Measurements from ENCODE around the gene ADARB2.
A peak's percentile ranks its signal among the peaks of the same experiment; 100 is the strongest.
"Not testable (repeated sequence)": the region's sequence is repeated elsewhere in the genome, so short reads cannot be mapped to it uniquely, and the experiment has no call there.

Gene ADARB2

DNA sequence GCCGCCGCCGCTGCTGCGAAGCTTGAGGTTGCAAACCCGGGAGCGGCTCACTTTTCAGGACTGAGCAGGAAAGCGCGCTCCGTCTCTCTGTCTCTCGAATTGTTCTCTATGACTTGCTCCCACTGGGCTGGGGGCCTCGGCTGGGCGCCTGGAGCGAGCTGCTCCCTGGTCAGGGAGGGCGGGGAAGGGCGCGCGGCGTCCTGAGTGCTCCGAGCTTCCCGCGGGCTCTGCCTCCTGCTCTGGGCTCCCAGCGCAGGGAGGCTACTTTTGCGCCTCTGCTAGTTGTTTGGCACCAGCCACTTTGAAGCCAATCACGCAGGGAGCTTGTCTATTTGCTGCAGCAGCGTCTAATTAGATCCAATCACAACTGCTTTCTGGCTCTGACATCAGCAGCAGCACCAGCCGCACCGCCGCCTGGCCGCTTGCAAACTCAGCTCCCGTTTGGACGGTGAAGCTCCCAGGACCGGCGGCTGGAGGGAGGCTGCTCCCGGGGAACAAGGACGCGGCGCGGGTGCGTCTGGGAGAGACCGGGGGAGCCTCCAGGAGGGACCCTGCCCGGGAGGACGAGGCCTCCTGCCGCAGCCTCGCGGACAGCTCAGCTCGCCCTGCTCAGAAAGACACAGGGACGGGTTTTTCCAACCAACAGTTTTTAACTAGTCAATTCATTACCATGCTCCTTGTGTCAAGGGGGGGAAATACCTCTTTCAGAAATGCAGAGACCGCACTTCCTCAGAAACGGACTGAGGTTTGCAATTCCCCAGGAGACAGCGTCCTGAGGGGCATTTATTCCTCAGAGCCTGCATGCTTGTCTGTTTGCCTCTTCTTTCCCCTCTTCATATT, at the start of gene ADARB2:
TSS of gene ADARB2 (minus strand) at position 304 of the 840 bp plus-strand sequence.
- no peak for FAIRE-seq
- no peak for DNase-seq (ENCODE audit: insufficient read length, low spot score)

DNA sequence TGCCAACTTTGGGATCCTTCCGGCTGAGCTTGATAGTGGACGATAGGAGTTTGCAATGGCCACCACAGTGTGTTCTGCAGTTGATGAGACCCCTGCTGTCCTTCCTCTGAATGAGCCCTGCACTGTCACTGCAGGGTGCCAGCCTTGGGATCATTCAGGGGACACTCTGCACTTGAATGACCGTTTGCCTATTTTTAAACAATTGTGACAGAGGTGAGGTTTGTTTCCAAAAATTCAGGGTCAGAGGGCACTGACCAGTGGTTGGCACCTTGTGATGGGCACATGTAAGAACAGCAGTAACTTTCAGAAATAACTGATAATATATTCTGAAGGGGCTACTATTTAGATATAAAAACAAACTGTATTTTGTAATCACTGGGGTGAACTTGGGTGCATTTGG, 48.5 kb upstream of the ADARB2 start:
- DNase-seq (ENCODE audit: insufficient read length, low spot score) (no peak), FAIRE-seq (no peak)

DNA sequence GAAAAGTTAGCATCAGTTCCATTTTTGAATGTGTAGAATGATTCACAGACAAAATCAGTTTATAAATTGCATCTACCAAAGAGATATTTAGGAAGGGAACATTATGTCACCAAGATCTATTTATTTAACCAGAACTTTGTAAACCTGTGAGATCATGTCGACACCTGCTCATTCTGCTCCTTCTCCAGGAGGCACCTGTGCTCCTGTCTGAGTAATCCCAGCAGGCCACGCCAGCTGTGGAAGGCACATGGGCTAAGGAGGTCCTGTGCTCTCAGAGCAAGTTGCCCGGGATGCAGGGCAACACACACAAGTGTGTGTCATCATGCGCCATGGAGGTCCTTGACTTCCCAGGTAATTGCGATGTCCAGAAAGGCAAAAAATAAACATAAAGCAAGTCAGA, 45.5 kb upstream of the ADARB2 start:
- no peak for FAIRE-seq
- no peak for DNase-seq (ENCODE audit: insufficient read length, low spot score)

DNA sequence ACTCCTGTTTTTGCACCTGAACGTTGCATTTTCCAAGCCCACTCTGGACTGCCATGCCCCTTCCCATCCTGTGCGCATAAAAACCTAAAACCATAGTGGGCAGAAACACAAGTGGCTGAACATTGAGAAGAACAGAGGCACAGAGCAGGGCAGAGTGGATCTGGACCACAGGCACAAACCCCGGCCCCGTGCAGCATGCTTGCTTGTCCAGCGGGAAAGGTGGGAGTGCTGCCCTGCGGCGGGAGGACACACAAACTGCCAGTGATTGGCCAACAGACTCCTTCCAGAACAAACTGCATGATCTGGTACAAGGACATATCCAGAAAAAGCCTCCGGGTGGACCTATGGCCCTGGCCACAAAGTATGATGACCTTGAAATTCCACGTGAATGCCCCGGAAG, 42.5 kb upstream of the ADARB2 start:
- no peak for FAIRE-seq
- no peak for DNase-seq (ENCODE audit: insufficient read length, low spot score)

DNA sequence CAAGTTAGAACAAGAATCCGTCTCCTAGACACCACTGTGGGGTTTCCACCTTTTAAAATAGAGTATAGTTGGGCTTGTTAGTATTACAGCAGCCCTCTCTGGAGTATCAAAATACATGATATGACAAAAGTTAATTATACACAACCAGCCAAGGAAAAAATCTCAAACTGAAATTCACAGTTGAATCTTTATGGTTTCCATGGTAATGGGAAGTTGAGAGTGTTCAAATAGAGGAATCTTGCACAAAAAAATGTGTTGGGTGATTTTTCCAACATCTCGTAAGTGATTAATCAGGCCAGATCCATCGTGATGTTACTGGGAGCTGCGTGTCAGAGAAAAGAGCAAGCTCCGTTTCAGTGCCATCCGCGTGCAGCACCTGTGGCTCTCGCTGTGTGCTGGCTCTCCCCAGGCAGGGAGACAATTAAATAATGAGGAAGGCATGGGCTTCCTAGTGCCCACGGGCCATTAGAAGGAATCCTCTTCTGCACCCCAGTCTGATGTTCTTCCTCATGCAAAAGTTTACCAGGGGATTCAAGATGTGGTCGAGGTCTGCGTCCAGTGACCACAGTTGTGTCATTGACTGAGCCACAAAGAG, 41.1 kb upstream of the ADARB2 start:
- DNase-seq (ENCODE audit: insufficient read length, low spot score) (no peak), FAIRE-seq (no peak)

DNA sequence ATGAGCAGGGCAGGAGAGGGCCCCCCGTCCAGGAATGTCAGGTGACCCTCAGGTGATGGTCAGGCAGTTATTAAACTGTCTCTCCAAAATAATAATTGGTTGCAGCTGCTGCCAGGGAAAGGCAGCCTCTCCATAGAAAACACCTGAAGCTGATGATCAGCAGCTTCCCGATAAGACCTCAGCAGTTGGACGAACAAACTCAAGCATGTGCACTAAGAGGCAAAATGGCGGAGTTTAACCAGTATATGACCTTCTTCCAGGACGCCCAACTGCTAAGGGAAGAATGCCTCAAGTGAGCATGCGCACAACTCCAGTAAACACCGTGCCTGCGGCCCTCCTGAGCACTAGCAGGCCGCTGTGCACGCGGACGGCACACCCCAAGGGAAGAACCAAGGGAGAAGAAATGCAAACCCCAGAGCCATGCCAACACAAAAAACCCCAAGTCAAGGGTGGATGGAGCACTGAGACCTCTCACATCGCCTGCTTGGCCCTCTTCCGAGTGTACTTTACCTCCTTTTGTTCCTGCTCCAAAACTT, 38.9 kb upstream of the ADARB2 start:
- no peak for FAIRE-seq
- DNase-seq (ENCODE audit: insufficient read length, low spot score), result no peak

DNA sequence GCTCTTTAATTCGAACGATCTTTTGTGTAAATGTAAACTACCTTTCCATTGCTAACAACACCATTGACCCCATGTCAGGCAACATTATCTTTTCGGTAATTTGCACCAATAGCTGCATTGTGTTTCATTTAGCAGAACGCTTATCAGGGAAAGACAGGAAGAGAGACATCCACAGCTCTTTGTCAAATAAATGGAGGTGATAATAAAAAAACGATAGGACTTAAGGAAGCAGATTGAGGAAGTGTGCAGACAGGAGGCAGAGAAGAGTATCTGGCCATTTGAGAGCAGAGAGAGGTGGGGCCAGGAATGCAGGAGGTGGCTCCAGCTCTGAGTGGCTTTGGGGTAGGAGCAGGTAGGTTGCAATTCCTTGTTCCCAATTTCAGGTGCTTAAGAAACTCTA, 37.5 kb upstream of the ADARB2 start:
- FAIRE-seq (no peak), DNase-seq (ENCODE audit: insufficient read length, low spot score) (no peak)

DNA sequence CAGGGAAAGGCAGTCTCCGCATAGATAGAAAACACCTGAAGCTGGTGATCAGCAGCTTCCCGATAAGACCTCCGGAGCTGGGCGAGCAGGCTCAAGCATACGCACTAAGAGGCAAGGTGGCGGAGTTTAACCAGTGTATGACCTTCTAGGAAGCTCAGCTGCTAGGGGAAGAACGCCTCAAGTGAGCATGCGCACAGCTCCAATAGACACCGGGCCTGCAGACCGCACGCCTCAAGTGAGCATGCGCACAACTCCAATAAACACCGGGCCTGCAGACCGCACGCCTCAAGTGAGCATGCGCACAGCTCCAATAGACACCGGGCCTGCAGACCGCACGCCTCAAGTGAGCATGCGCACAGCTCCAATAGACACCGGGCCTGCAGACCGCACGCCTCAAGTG, 35.9 kb upstream of the ADARB2 start:
- not testable (repeated sequence) for DNase-seq (ENCODE audit: insufficient read length, low spot score); FAIRE-seq

DNA sequence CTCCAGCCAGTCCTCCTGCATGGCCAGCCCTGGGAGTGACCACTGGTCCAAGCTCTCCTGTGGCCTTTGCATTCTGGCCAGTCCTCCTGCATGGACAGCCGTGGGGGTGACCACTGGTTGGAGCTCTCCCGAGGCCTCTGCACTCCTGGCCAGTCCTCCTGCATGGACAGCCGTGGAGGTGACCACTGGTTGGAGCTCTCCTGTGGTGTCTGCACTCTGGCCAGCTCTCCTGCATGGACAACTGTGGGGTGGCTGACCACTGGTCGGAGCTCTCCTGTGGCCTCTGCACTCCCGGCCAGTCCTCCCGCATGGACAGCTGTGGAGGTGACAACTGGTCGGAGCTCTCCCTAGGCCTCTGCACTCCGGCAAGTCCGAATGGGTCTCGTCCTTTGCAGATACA, 28.7 kb upstream of the ADARB2 start:
- FAIRE-seq (no peak), DNase-seq (ENCODE audit: insufficient read length, low spot score) (no peak)

DNA sequence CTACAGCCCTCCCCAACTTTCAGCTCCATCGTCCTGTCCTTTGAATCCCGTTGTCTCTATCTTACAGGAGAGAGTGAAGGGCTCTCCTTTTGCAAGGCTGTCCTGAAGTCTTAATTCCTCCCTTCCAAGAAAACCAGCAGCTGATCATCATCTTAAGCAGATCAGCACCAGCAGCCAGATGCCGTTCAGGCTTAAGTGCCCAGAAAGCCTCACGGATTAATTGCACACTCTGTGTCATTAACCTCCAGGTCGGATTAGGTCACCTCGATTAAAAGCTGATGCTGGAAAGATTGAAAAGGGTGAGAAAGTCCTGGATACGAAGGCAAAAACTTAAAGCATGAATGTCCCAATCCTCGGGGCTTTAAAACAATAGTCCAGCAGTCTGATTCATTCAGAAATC, 24.8 kb upstream of the ADARB2 start:
- DNase-seq (ENCODE audit: insufficient read length, low spot score) (no peak), FAIRE-seq (no peak)

DNA sequence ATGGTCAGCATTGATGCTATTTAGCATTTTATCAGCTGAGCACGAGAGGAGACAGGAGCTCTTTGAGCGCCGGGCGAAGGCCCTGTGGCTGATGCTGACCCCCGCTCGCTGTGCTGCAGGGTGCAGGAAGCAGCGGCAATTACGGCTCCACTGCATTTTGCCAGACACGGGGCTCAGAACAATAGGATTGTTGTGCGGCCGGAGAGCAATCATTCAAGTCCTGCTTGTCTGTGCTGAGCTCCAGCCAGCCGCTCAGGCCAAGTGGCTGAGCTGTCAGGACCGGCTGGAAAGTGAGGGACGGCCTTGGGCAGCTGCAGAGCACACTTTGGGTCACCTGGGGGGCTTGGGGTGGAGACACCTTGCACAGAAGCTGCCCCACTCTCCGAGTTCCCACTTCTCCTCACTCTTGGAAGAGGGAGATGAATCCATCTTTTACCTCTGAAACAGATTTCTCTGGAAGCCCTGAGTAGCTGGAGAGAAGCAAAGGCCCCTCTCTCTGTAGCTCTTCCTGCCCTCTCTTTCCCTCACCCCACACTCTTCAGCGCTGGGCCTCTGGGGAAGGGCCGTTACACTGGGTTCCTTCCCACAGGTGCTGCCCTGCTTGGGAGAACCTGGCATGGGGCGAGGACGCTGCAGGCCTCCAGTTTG, 17.3 kb upstream of the ADARB2 start:
- no peak for FAIRE-seq
- DNase-seq (ENCODE audit: insufficient read length, low spot score), result no peak

DNA sequence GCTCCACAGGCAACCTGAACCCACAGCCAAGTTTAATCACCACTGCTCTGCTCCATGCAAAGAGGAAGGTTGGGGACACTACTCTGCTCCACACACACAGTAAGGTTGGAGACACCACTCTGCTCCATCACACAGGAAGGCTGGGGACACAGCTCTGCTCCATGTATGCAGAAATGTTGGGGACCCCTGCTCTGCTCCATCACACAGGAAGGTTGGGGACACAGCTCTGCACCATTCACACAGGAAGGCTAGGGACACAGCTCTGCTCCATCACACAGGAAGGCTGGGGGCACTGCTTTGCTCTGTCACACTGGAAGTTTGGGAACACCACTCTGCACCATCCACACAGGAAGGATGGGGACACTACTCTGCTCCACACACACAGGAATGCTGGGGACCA, 14.8 kb upstream of the ADARB2 start:
- DNase-seq (ENCODE audit: insufficient read length, low spot score), result no peak
- no peak for FAIRE-seq

DNA sequence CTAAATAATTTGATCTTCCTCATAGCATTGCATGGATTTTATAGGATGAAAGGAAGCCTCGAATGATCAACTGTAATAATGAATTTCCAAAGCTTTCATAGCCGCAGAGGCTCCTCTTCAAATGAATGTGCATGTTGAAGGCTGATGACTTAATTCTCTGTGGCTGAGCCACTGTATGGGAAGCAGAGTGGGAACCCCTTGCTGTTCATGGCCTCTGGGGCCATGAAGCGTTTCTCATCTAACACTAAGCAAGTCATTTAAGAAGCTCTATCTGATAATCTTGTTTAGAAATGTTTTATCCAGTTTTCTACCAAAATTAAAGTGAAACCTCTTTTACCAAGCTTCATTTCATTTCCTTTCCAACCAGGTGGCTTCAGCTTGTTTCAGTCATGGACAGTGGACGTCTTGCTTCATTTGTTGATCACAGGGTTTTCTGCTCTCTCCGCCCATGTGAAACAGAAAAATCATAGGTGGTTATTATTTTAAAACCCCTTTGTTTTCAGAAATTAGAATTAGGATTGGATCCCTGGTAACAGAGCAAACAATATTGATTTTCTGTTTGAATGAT, 10.3 kb upstream of the ADARB2 start:
- FAIRE-seq (no peak), DNase-seq (ENCODE audit: insufficient read length, low spot score) (no peak)

DNA sequence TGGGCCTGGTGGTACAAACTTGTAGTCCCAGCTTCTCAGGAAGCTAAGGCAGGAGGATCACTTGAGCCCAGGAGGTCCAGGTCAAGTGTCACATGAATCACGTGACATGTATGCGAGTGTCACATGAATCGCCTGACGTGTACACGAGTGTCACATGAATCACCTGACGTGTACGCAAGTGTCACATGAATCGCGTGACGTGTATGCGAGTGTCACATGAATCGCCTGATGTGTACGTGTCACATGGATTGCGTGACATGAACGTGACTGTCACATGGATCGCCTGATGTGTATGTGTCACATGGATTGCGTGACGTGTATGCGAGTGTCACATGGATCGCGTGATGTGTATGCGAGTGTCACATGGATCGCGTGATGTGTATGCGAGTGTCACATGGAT, 9.5 kb upstream of the ADARB2 start:
- FAIRE-seq (peak; percentile 62), DNase-seq (ENCODE audit: insufficient read length, low spot score) (no peak)

DNA sequence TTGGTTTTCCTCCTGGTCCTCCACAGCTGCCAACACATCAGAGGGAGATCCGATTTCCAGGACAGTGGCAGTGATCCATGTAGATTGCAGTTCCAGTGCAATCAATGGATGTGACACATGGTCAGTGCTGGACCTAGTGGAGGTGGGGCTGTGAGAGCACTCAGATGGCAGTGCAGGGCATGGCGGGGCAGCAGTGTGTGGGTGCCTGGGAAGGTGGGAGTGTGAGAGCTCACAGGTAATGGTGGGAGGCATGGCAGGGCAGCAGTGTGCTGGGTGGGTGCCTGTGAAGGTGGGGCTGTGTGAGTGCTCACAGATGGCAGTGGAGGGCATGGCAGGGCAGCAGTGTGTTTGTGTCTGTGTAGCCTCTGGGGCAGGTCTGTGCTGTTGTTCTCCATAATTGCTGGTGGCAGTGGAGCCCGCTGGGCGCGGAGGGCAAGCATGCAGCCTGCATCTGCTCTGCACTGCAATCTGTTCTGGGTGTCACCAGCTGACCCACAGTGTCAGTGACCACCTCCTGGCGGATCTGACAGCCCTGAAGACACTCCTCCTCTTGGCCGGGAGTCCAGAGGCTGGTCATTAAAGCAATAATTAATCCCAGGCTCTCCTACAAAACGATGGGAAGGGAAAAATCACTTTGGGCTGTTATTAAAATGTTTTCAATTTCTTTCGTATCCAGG, 8.6 kb upstream of the ADARB2 start:
- FAIRE-seq (no peak), DNase-seq (ENCODE audit: insufficient read length, low spot score) (no peak)

DNA sequence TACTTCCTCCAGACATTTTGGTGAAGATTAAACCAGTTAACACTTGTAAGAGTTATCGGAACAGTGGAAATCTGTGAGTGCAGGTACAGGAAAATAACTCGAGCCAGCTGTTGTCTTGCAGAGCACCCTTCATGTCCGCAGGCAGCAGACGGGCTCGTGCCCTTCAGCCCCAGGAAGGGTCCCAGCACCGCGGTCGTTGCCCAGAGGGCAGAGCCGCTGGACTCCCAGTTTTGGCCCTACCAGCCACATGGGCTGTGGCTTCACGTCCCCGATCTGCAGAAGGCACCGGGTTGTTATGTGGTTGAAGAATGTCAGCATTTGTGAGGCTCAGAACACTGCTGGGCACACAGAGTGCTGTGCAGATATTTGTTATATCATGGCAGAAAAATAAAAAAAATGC, 7.2 kb upstream of the ADARB2 start:
- DNase-seq (ENCODE audit: insufficient read length, low spot score) (no peak), FAIRE-seq (no peak)

DNA sequence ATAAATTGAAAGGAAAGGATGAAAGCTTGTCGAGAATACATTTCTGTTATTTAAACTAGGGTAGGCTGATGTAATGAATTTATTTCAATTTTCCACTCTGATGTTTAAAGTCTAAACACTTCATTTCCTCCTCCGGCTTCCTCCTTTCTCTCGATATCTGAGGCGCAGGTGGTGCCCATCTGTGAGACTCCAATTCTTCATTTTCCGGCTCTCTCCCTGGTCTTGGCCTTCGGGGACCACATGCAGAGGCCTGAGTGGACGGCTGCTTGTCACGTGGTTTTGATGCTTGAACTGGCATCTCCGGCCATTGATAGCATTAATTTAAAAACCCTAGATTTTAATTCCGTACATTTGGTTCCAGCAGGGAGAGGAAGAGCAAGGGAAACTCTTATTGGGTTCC, 5.8 kb upstream of the ADARB2 start:
- no peak for FAIRE-seq
- no peak for DNase-seq (ENCODE audit: insufficient read length, low spot score)

DNA sequence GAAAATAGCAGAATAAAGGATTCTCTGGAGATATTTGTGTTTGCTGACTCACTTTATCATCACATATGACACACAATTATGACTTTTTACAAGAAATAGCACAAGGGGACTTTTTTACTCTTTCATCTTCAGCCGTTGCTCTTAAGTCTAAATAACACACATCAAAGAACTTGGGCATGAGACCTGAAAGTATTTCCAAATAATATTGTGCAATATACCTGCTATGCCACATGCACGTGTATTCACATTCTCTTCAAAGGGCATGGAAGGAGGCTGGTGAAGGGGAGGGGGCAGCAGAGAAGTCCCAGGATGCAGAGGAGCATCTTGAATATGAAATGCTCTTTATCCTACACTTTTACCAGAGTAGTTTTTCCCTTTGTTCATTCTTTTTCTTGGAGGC, 4.1 kb upstream of the ADARB2 start:
- FAIRE-seq (no peak), DNase-seq (ENCODE audit: insufficient read length, low spot score) (no peak)

DNA sequence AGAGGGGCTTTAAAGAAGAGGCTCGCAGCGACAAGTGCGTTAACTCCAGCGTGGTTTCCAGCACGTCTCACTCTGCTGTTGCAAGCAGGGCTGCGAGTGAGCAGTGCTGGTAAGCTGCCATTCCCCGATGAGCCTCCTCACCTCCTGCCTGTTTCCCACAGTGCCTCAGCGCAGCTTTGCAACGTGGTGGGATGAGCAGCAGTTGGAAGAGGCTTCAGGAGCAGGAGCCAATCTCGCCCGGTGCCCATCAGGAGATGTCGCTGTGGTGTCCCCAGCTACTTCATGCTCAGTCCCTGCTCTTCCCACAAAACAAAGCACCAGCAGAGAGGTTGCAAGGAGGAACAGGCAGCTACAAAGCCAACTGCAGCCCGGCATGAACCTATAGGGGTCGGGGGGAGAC, 2.4 kb upstream of the ADARB2 start:
- DNase-seq (ENCODE audit: insufficient read length, low spot score), result no peak
- no peak for FAIRE-seq

DNA sequence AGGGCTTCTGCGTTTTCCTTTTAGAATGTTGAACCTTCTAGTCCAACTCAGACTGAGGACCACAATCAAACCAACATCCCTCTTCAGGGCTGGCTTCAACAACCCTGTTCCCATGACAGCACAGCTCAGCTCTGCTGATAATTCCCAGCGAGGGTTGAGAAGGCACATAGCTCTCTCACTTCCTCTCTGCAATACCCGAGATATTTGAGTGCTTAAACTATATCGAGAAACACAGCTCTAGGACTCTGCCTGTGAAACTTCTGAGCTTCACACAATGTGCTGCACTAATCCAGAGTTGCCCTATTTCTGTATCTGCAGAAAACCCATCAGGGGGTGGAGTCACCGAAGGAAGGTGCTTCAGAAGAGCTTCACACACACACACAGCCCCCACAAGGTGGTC, 1.6 kb upstream of the ADARB2 start:
- no peak for FAIRE-seq
- DNase-seq (ENCODE audit: insufficient read length, low spot score), result no peak

DNA sequence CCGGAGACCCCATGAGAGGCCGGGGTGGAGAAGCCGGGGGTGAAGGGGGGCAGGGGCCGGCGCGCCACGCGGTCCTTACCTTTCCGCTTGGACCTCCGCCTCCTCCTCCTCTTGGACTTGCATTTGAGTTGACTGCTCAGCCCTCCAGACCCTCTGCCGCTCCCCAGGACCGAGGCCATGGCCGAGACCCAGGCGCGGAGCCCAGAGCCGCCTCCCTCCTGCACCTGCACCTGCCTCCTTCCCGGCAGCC, 428 bp downstream of the ADARB2 start:
- FAIRE-seq (no peak), DNase-seq (ENCODE audit: insufficient read length, low spot score) (no peak)
